ENCODE measurements around the gene PRDM16.

PRDM16 gene

GRCh38 chr1:3033790-3034090 lies 35.3 kb upstream of the PRDM16 start (continued):
- TF ChIP-seq ZNF449 (tag by site-specific recombination; IDR thresholded peaks at IDR 0.05) (no peak), ZNF585B (tag by site-specific recombination; IDR thresholded peaks at IDR 0.05) (no peak), ZNF416 (tag by site-specific recombination; IDR thresholded peaks at IDR 0.05) (no peak)

DNA sequence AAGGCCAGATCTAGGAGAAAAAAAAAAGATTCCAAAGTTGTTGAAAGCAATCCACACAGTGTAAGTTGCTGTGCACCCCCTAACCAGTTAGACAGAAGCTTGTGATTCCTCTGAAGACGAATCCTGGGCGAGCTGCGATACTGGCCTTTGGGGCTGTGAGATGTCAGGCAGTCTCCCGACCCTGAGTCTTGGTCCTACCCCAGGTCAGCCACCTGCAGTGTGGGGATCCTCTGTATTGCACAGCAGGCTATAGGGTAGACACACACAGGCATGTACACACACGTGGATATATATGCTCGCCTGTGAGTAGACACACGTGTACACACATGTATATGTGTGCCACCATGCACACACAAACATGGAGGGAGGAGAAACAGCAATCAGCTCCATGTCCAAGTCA lies 34.8 kb upstream of the PRDM16 start:
- H3K9me3 ChIP-seq (ENCODE audit: control insufficient read depth, insufficient read depth, low read depth, low read length) = no peaks in the 10 kb centered on the region
- no peak overlapping the region for H3K4me3 ChIP-seq (ENCODE audit: low read depth, low read length)
- TF ChIP-seq ZNF660 (tag by site-specific recombination; IDR thresholded peaks at IDR 0.05) (no peak), ZNF777 (tag by site-specific recombination; IDR thresholded peaks at IDR 0.05; ENCODE audit: borderline replicate concordance) (no peak)
- H3K4me1 ChIP-seq (ENCODE audit: control insufficient read depth, insufficient read depth, low read length) = no peaks in the 10 kb centered on the region
- no peaks in the 10 kb centered on the region for H3K36me3 ChIP-seq (ENCODE audit: control insufficient read depth in 2 of 2, insufficient read depth in 1 of 2, low read length in 2 of 2)
- ChIA-PET POLR2A (no interaction called here), CTCF (interaction anchor here (1.1 kb wide), 1 partner anchor 21 kb away, joined by 6 read pairs; no protein-coding TSS in a partner anchor)
- no peak overlapping the region for H3K27ac ChIP-seq (ENCODE audit: extremely low read depth, low read depth, low read length)

GRCh38 chr1:3034728-3035562 lies 34.1 kb upstream of the PRDM16 start:
- H3K9me3 ChIP-seq (ENCODE audit: control insufficient read depth, insufficient read depth, low read depth, low read length) = no peaks in the 10 kb centered on the region
- no peaks in the 10 kb centered on the region for H3K4me1 ChIP-seq (ENCODE audit: control insufficient read depth, insufficient read depth, low read length)
- no peak for TF ChIP-seq ZNF146 (tag by site-specific recombination; IDR thresholded peaks at IDR 0.05)
- TF ChIP-seq ZNF768 (tag by site-specific recombination; IDR thresholded peaks at IDR 0.05) = no peak
- no peak for TF ChIP-seq ZBTB1 (tag by site-specific recombination; IDR thresholded peaks at IDR 0.05)
- TF ChIP-seq, protein P1, sequence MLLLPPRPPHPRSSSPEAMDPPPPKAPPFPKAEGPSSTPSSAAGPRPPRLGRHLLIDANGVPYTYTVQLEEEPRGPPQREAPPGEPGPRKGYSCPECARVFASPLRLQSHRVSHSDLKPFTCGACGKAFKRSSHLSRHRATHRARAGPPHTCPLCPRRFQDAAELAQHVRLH (tag by site-specific recombination; IDR thresholded peaks at IDR 0.05) = no peak
- no peak for TF ChIP-seq PRDM1 (tag by site-specific recombination; IDR thresholded peaks at IDR 0.05)
- TF ChIP-seq ZNF223 (tag by site-specific recombination; IDR thresholded peaks at IDR 0.05) = no peak
- TF ChIP-seq ZNF23 (tag by site-specific recombination; IDR thresholded peaks at IDR 0.05; ENCODE audit: borderline replicate concordance) = no peak
- no peak for TF ChIP-seq KLF8 (tag by site-specific recombination; IDR thresholded peaks at IDR 0.05)
- TF ChIP-seq ZNF623 (tag by site-specific recombination; IDR thresholded peaks at IDR 0.05) = no peak
- TF ChIP-seq ELK4 (IDR thresholded peaks at IDR 0.05; ENCODE audit: borderline replicate concordance, low read depth, low read length) = no peak
- no peak overlapping the region for H3K4me3 ChIP-seq (ENCODE audit: low read depth, low read length)
- H3K36me3 ChIP-seq (ENCODE audit: control insufficient read depth in 2 of 2, insufficient read depth in 1 of 2, low read length in 2 of 2) = no peaks in the 10 kb centered on the region
- H3K27ac ChIP-seq (ENCODE audit: extremely low read depth, low read depth, low read length) = no peak overlapping the region
- ChIA-PET POLR2A (no interaction called here), CTCF (interaction anchor here (0.6 to 1.1 kb wide), 2 partner anchors 22 to 228 kb away, joined by 3 to 6 read pairs; no protein-coding TSS in a partner anchor)

GRCh38 chr1:3035563-3036446 lies 33.2 kb upstream of the PRDM16 start:
- TF ChIP-seq ZNF48 (tag by site-specific recombination; IDR thresholded peaks at IDR 0.05) (no peak), ZNF416 (tag by site-specific recombination; IDR thresholded peaks at IDR 0.05) (no peak), ZNF350 (tag by site-specific recombination; IDR thresholded peaks at IDR 0.05) (no peak), YY1 (tag by site-specific recombination; IDR thresholded peaks at IDR 0.05) (no peak), IKZF3 (tag by site-specific recombination; IDR thresholded peaks at IDR 0.05) (no peak)
- Histone ChIP-seq H3K27ac (ENCODE audit: extremely low read depth, low read depth, low read length) (no peak overlapping the region), H3K4me3 (ENCODE audit: low read depth, low read length) (no peak overlapping the region), H3K9me3 (ENCODE audit: control insufficient read depth, insufficient read depth, low read depth, low read length) (no peaks in the 10 kb centered on the region), H3K4me1 (ENCODE audit: control insufficient read depth, insufficient read depth, low read length) (no peaks in the 10 kb centered on the region), H3K36me3 (ENCODE audit: control insufficient read depth in 2 of 2, insufficient read depth in 1 of 2, low read length in 2 of 2) (no peaks in the 10 kb centered on the region)
- ChIA-PET CTCF (interaction anchor here (0.5 to 0.6 kb wide), 2 partner anchors 9 to 229 kb away, joined by 3 read pairs; no protein-coding TSS in a partner anchor), POLR2A (no interaction called here)
